HepG2 (cell line): ENCODE data around the gene OSM. TPM values are rescaled to one million over a fixed set of nuclear protein-coding genes. Genes with fewer than 3 reads are reported as not detected.

Experiments
- ATAC-seq: fragments of 200-7000 bp; cut with Tn5 transposase; 3 replicates; pipeline ENCODE4 v1.9.1; 2020; ENCODE audit warnings: mild to moderate bottlenecking, moderate library complexity
- BruUV-seq: library from RNA; stranded (reverse); fragments of 400-500 nt; replicated peaks from 2 replicates; lab custom pipeline; 2021; lab: Mats Ljungman, UMichigan
- CTCF ChIA-PET: fragments of 300-600 bp; formaldehyde crosslinking; extraction: SDS; loops from one replicate; lab custom pipeline; 2021; ENCODE audit warnings: low total read pairs, inconsistent platforms, low intra/inter-chr PET ratio; lab: Yijun Ruan, JAX
- POLR2A ChIA-PET: fragments of 350-600 bp; sonication (Branson Sonifier 250); formaldehyde crosslinking; loops from one replicate; lab custom pipeline; 2020; ENCODE audit warnings: antibody characterized with exemption, inconsistent platforms; lab: Yijun Ruan, JAX
- DNase-seq: peaks from one replicate; pipeline ENCODE4 v3.0.0-alpha.2; 2015; ENCODE audit warnings: low spot score
- FAIRE-seq: peaks from 3 replicates; lab custom pipeline; 2011; peaks lifted over from hg19 to GRCh38; lab: Jason Lieb, UNC
- H2AFZ ChIP-seq: one replicate; pipeline ENCODE4 v1.6.1; 2011; ENCODE audit warnings: low read length, inconsistent platforms
- H3K27ac ChIP-seq: fragments of 300-600 bp; 3 replicates; pipeline ENCODE4 v1.8.0; 2011; ENCODE audit warnings: mixed run types, mild to moderate bottlenecking, mixed read lengths, low read length, inconsistent platforms; ENCODE audit not compliant: insufficient read depth; ENCODE audit errors: extremely low read length
- H3K27me3 ChIP-seq, 2 experiments: fragments of 200-600 bp in 1 of 2; 2 replicates in 1 of 2; 3 replicates in 1 of 2; pipeline versions ENCODE4 v1.6.0 to v1.8.0; 2011; ENCODE audit warnings: low read length in 2 of 2, mild to moderate bottlenecking in 2 of 2, moderate library complexity in 2 of 2, inconsistent platforms in 1 of 2; ENCODE audit not compliant: insufficient read depth in 2 of 2, control insufficient read depth in 1 of 2
- H3K36me3 ChIP-seq, 2 experiments: fragments of 200-600 bp in 1 of 2; replicated peaks in 1 of 2; 2 replicates in 1 of 2; 3 replicates in 1 of 2; pipeline versions ENCODE4 v1.5.1 to v1.8.0; 2011; ENCODE audit warnings: low read length in 2 of 2, inconsistent platforms in 1 of 2; ENCODE audit not compliant: insufficient read depth in 2 of 2, control insufficient read depth in 1 of 2
- H3K4me1 ChIP-seq: 2 replicates; pipeline ENCODE4 v1.5.1; 2012; ENCODE audit warnings: low read length, inconsistent platforms; ENCODE audit not compliant: insufficient read depth
- H3K4me2 ChIP-seq: 2 replicates; pipeline ENCODE4 v1.6.0; 2011; ENCODE audit warnings: low read depth, low read length, inconsistent platforms
- H3K4me3 ChIP-seq, 3 experiments: fragments of 200-600 bp in 1 of 3; sonication (generic), shearing (Covaris generic) in 1 of 3; replicated peaks in 1 of 3; 2 replicates each; pipeline ENCODE4 v1.5.1; 2011 to 2016; ENCODE audit warnings: low read length in 3 of 3, inconsistent platforms in 2 of 3, low read depth in 2 of 3, mild to moderate bottlenecking in 2 of 3, control low read depth in 1 of 3, mixed read lengths in 1 of 3; ENCODE audit not compliant: insufficient read depth in 1 of 3
- H3K79me2 ChIP-seq: one replicate; pipeline ENCODE4 v1.6.1; 2011; ENCODE audit warnings: low read length, inconsistent platforms; ENCODE audit not compliant: insufficient read depth
- H3K9ac ChIP-seq: 2 replicates; pipeline ENCODE4 v1.6.0; 2011; ENCODE audit warnings: mild to moderate bottlenecking, low read depth, low read length, inconsistent platforms; ENCODE audit not compliant: insufficient read depth
- H3K9me3 ChIP-seq: 2 replicates; pipeline ENCODE4 v1.5.1; 2012; ENCODE audit warnings: mild to moderate bottlenecking, low read length
- H4K20me1 ChIP-seq: 2 replicates; pipeline ENCODE4 v1.6.0; 2011; ENCODE audit warnings: inconsistent platforms, mild to moderate bottlenecking, low read length, moderate library complexity; ENCODE audit not compliant: insufficient read depth
- ARID5B ChIP-seq: IDR thresholded peaks from 2 replicates; pipeline ENCODE4 v1.4.0; 2020; ENCODE audit warnings: mild to moderate bottlenecking, missing genetic modification reagents
- GTF2F1 ChIP-seq: fragments of 150-350 bp; IDR thresholded peaks from 2 replicates; pipeline ENCODE4 v1.6.1; 2014; ENCODE audit warnings: low read length
- KDM2A ChIP-seq: sonication (generic); formaldehyde crosslinking; IDR thresholded peaks from 2 replicates; pipeline ENCODE4 v1.4.0; 2020; ENCODE audit warnings: low read depth, missing genetic modification reagents, borderline replicate concordance
- MTA3 ChIP-seq: sonication (generic); formaldehyde crosslinking; IDR thresholded peaks from 2 replicates; pipeline ENCODE4 v1.4.0; 2020; ENCODE audit warnings: missing genetic modification reagents
- MXD3 ChIP-seq: IDR thresholded peaks from 2 replicates; pipeline ENCODE4 v1.6.1; 2016; ENCODE audit warnings: mild to moderate bottlenecking, missing biosample characterization, missing genetic modification reagents
- NR2C2 ChIP-seq: sonication (generic); formaldehyde crosslinking; IDR thresholded peaks from 2 replicates; pipeline ENCODE4 v1.4.0; 2020; ENCODE audit warnings: missing genetic modification reagents, mild to moderate bottlenecking, moderate library complexity, borderline replicate concordance
- RFX1 ChIP-seq: fragments of 450-650 bp; IDR thresholded peaks from 2 replicates; pipeline ENCODE4 v1.6.1; 2017
- RXRA ChIP-seq: sonication (generic); formaldehyde crosslinking; IDR thresholded peaks from 2 replicates; pipeline ENCODE4 v1.5.1; 2020; ENCODE audit warnings: missing genetic modification reagents
- RXRB ChIP-seq: IDR thresholded peaks from 2 replicates; pipeline ENCODE4 v1.6.1; 2016; ENCODE audit warnings: borderline replicate concordance, missing genetic modification reagents, missing compliant biosample characterization
- SP5 ChIP-seq: IDR thresholded peaks from 2 replicates; pipeline ENCODE4 v1.6.1; 2016; ENCODE audit warnings: low read depth, borderline replicate concordance
- TAF1 ChIP-seq: sonication (generic); formaldehyde crosslinking; IDR thresholded peaks from 2 replicates; pipeline ENCODE4 v1.4.0; 2020; ENCODE audit warnings: missing genetic modification reagents
- ZFY ChIP-seq: sonication (generic); formaldehyde crosslinking; IDR thresholded peaks from 2 replicates; pipeline ENCODE4 v1.4.0; 2020; ENCODE audit warnings: missing genetic modification reagents
- ZNF563 ChIP-seq: sonication (generic); formaldehyde crosslinking; IDR thresholded peaks from 2 replicates; pipeline ENCODE4 v1.8.0; 2022; ENCODE audit warnings: mild to moderate bottlenecking, moderate library complexity, missing genetic modification reagents
- ZNF574 ChIP-seq: sonication (generic); formaldehyde crosslinking; IDR thresholded peaks from 2 replicates; pipeline ENCODE4 v1.4.0; 2020; ENCODE audit warnings: missing genetic modification reagents
- WGBS: methylation state at CpG from one replicate; pipeline ENCODE4 v1.1.6; 2017; ENCODE audit warnings: low lambda C conversion rate; 5-methylcytosine and 5-hydroxymethylcytosine counted together
- in situ Hi-C: cut with HindIII; loops from 2 replicates; pipeline ENCODE4 v1.10.0; 2017; ENCODE audit warnings: low pct_unique_long_range_greater_than_20kb; ENCODE audit not compliant: extremely low pct_ligation_motif_present
- intact Hi-C: fragments of 100-400 bp; cut with micrococcal nuclease; formaldehyde crosslinking; loops from one replicate; pipeline ENCODE4 v1.10.0; 2022; ENCODE audit not compliant: unreplicated experiment
- polyA plus RNA-seq, 8 experiments: library from polyadenylated mRNA; depleted of rRNA in 3 of 8; stranded (reverse) in 7 of 8; unstranded in 1 of 8; fragments of >200 nt; fragmentation: Illumina TruSeq in 4 of 8; extraction: Trizol in 4 of 8; gene quantifications; 2 replicates each; pipeline versions ENCODE4 v1.2.1 to v1.2.3, GENCODE V29; 2011 to 2016; ENCODE audit warnings: low read depth in 4 of 8, missing spikeins in 1 of 8, mixed read lengths in 1 of 8; ENCODE audit not compliant: insufficient read depth in 1 of 8
- total RNA-seq, 5 experiments: library from RNA; depleted of rRNA; stranded (reverse); fragments of >200 nt; fragmentation: Illumina TruSeq; extraction: Trizol; gene quantifications; 2 replicates each; pipeline ENCODE4 v1.2.3, GENCODE V29; 2016; ENCODE audit warnings: low read depth in 1 of 5

OSM gene
- total and polyA plus RNA-seq, 2 of the 13 experiments (the other 11 are each of a cell fraction or from before 2014, with no cell fraction given) = not detected

GRCh38 chr22:30249049-30250038 lies 17.3 kb downstream of the OSM start:
- Histone ChIP-seq H3K27me3 (no peaks in the 10 kb centered on the region), H3K9me3 (no peaks in the 10 kb centered on the region), H2AFZ (no peak overlapping the region), H3K79me2 (no peaks in the 10 kb centered on the region), H3K4me2 (peak overlapping the region; percentile 74), H3K27ac (no peak overlapping the region), H3K9ac (peak overlapping the region; percentile 65), H3K36me3 (no peaks in the 10 kb centered on the region), H4K20me1 (no peaks in the 10 kb centered on the region), H3K4me1 (peaks cover 66% of the 10 kb centered on the region), H3K4me3 (peak overlapping the region; percentile 24 to 67 (median 49); a peak in 5 of 6 replicates)
- FAIRE-seq (no peak), ATAC-seq (peak; percentile 16), DNase-seq (peak; percentile 40)
- WGBS = 18% methylated on average over 9 of the region's 27 CpGs
- ChIA-PET POLR2A (interaction anchor here (1.1 to 1.9 kb wide), 2 partner anchors 41 kb away, joined by 3 to 7 read pairs; no protein-coding TSS in a partner anchor), CTCF (no interaction called here)
- intact Hi-C loops (loop anchor here (1.0 kb wide), 1 partner anchor 42 kb away; no protein-coding TSS in a partner anchor), in situ Hi-C loops (no loop called here)
- BruUV-seq = no TSS peak
- TF ChIP-seq ZFY (peak; percentile 51), TAF1 (peak; percentile 44; the same call in 1 of the 2 replicates), MXD3 (CRISPR knock-in tag) (0 out of 2 replicates have a peak, but pooled peaks have one; percentile 31), RXRB (CRISPR knock-in tag) (0 out of 2 replicates have a peak, but pooled peaks have one; percentile 22), ZNF563 (0 out of 2 replicates have a peak, but pooled peaks have one; percentile 31), SP5 (CRISPR knock-in tag) (0 out of 2 replicates have a peak, but pooled peaks have one; percentile 34), ARID5B (CRISPR knock-in tag) (0 out of 2 replicates have a peak, but pooled peaks have one; percentile 30), RXRA (CRISPR knock-in tag) (peak; percentile 58; the same call in 1 of the 2 replicates), MTA3 (CRISPR knock-in tag) (no peak), NR2C2 (CRISPR knock-in tag) (peak; percentile 83), GTF2F1 (no peak), ZNF574 (CRISPR knock-in tag) (0 out of 2 replicates have a peak, but pooled peaks have one; percentile 13), RFX1 (no peak), KDM2A (CRISPR knock-in tag) (peak; percentile 19; the same call in 1 of the 2 replicates)
